Vagina (tissue), 2 donors: ENCODE results near the gene MTHFD1L. TPM values are rescaled to one million over a fixed set of nuclear protein-coding genes. Genes with fewer than 3 reads are reported as not detected.

Source experiments
- DNase-seq, 2 donors: peaks; one replicate each; pipeline ENCODE4 v3.0.0-alpha.2; 2017; ENCODE audit errors: extremely low spot score in 2 of 2
- H3K27ac ChIP-seq: fragments of 200-600 bp; sonication (generic); one replicate; pipeline ENCODE4 v1.5.1; 2019
- H3K27me3 ChIP-seq: fragments of 200-600 bp; sonication (generic); one replicate; pipeline ENCODE4 v1.5.1; 2019
- H3K36me3 ChIP-seq, 2 donors: fragments of 200-600 bp; sonication (generic); one replicate each; pipeline ENCODE4 v1.5.1; 2017 to 2019
- H3K4me1 ChIP-seq: fragments of 200-600 bp; sonication (generic); one replicate; pipeline ENCODE4 v1.5.1; 2019
- H3K4me3 ChIP-seq, 2 donors: fragments of 200-600 bp; sonication (generic); 1 replicate in 1 of 2; 2 replicates in 1 of 2; pipeline ENCODE4 v1.5.1; 2016 to 2019
- H3K9me3 ChIP-seq: fragments of 200-600 bp; sonication (generic); one replicate; pipeline ENCODE4 v1.5.1; 2019
- CTCF ChIP-seq, 3 experiments: fragments of 450-650 bp in 2 of 3; fragments of 200-600 bp in 1 of 3; sonication (generic) in 1 of 3; IDR thresholded peaks; one replicate each; pipeline ENCODE4 v1.5.1; 2017 to 2019; ENCODE audit warnings: antibody characterized with exemption in 3 of 3, mild to moderate bottlenecking in 2 of 3, moderate library complexity in 2 of 3
- POLR2A ChIP-seq, 2 donors: fragments of 450-650 bp; IDR thresholded peaks; one replicate each; pipeline ENCODE4 v1.6.1; 2017; ENCODE audit warnings: antibody characterized with exemption in 2 of 2, mild to moderate bottlenecking in 2 of 2, moderate library complexity in 2 of 2
- POLR2AphosphoS5 ChIP-seq, 2 donors: sonication (generic); formaldehyde crosslinking; IDR thresholded peaks; one replicate each; pipeline ENCODE4 v1.9.0; 2017; ENCODE audit warnings: antibody characterized with exemption in 2 of 2, mild to moderate bottlenecking in 2 of 2, low read depth in 1 of 2; ENCODE audit not compliant: insufficient read depth in 1 of 2
- intact Hi-C: fragments of 100-400 bp; cut with DNase I; formaldehyde crosslinking; loops from one replicate; pipeline ENCODE4 v1.15.1; 2023
- total RNA-seq: library from RNA; depleted of rRNA; stranded (reverse); fragments of >200 nt; gene quantifications from one replicate; pipeline ENCODE4 v1.2.3, GENCODE V29; 2016

Gene MTHFD1L
- total RNA-seq, 1 donor from 2014 or later, result 2.7 TPM

DNA sequence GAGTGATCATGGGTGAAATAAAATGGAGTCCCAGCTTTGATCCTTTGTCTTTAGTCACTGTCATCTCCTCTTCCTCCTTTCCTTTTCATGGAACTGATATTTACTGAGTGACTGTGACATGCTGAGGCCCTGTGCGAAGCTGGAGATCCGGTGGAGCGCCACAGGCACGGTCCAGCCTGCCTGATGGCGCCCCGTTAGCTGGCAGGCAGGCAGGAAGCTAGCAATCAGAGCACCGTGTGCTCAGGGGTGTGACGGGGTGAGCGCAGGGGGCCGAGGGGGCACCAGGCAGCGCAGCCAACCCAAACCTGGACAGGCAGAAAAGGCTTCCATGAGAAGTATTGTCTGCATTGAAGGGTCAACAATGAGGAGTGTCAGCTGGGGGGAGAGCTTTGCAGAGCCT lies 274.0 kb downstream of the MTHFD1L start:
- TF ChIP-seq POLR2A (IDR thresholded peaks at IDR 0.05) (no peak), CTCF (IDR thresholded peaks at IDR 0.05) (no peak), POLR2AphosphoS5 (IDR thresholded peaks at IDR 0.05; ENCODE audit: insufficient read depth in 1 of 2, low read depth in 1 of 2) (no peak)

DNA sequence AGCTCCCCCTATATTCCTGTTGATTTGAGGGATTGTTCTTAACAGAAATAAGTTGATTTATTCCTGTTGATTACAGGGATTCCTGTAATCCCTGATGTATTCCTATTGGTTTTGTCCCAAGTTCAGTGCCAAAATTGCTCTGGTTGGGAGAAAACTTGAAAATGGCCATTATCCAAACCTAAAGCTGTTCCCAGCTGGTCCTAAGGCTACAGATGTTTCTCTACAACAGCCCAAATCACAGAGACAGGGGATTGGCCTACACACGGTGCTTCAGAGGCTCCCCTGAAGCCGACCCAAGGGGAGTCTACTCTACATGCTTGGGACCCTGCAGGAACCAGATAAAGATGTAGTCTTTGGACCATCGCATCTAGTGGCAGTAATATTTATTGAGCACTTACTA lies 275.3 kb downstream of the MTHFD1L start:
- no peak overlapping the region for H3K4me3 ChIP-seq
- H3K9me3 ChIP-seq, result no peaks in the 10 kb centered on the region
- H3K36me3 ChIP-seq, result no peaks in the 10 kb centered on the region
- intact Hi-C loops, result no loop called here
- no peak for DNase-seq
- TF ChIP-seq POLR2A (IDR thresholded peaks at IDR 0.05), result no peak
- H3K4me1 ChIP-seq, result no peaks in the 10 kb centered on the region
- H3K27ac ChIP-seq, result no peak overlapping the region
- H3K27me3 ChIP-seq, result no peaks in the 10 kb centered on the region

More for the DNA sequence above, 274.0 kb downstream of the MTHFD1L start:
- Histone ChIP-seq H3K36me3 (no peaks in the 10 kb centered on the region), H3K27ac (no peak overlapping the region), H3K4me3 (no peak overlapping the region), H3K9me3 (no peaks in the 10 kb centered on the region), H3K4me1 (no peaks in the 10 kb centered on the region), H3K27me3 (no peaks in the 10 kb centered on the region)
- intact Hi-C loops, result no loop called here
- DNase-seq, result no peak

DNA sequence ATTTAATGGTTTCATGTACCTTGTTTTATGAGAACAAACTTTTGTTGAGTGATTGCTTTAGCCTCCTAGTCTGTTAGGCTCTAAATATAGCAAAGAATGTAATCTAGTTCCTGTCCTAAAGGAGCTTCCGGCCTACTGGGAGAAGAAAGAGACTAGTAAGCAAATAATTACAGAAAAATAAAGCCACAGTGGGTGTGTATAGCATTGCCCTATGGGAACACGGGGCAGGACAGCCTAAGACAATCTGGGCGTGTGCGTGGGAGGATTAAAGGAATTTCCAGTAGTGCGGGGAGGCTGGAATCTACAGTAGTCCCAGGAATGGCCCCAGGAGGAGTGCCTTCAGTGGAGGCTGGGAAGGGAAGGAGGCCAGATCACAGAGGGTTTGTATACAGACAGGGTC lies 276.2 kb downstream of the MTHFD1L start:
- TF ChIP-seq POLR2AphosphoS5 (IDR thresholded peaks at IDR 0.05; ENCODE audit: insufficient read depth in 1 of 2, low read depth in 1 of 2) (no peak), POLR2A (IDR thresholded peaks at IDR 0.05) (no peak), CTCF (IDR thresholded peaks at IDR 0.05) (no peak)
- H3K9me3 ChIP-seq, result no peaks in the 10 kb centered on the region
- H3K27ac ChIP-seq, result no peak overlapping the region
- H3K4me1 ChIP-seq, result no peaks in the 10 kb centered on the region
- no peak overlapping the region for H3K4me3 ChIP-seq
- no peak for DNase-seq
- H3K27me3 ChIP-seq, result no peaks in the 10 kb centered on the region
- H3K36me3 ChIP-seq, result no peaks in the 10 kb centered on the region
- intact Hi-C loops, result no loop called here

DNA sequence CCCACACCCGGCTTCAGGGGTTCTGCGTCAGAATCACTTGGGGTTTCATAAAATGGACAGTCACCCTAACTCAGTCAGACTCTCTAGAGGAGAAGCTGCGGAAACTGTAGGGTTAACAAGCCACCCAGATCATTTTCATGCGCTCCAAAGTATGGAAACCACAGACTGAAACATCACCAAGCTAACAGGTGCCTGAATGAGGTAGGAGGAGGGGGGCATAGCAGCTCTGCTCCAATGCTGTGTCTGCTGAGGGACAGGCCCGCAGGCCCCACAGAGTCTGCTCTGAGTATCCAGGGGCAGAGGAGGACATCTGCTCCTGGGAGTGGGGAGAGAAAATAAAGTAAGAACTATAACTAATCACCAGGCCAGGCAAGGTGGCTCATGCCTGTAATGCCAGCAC lies 277.2 kb downstream of the MTHFD1L start:
- no peaks in the 10 kb centered on the region for H3K36me3 ChIP-seq
- intact Hi-C loops, result no loop called here
- H3K9me3 ChIP-seq, result no peaks in the 10 kb centered on the region
- H3K4me3 ChIP-seq, result no peak overlapping the region
- TF ChIP-seq POLR2A (IDR thresholded peaks at IDR 0.05) (no peak), POLR2AphosphoS5 (IDR thresholded peaks at IDR 0.05; ENCODE audit: insufficient read depth in 1 of 2, low read depth in 1 of 2) (no peak), CTCF (IDR thresholded peaks at IDR 0.05) (no peak)
- no peaks in the 10 kb centered on the region for H3K27me3 ChIP-seq
- H3K4me1 ChIP-seq, result no peaks in the 10 kb centered on the region
- DNase-seq, result no peak
- no peak overlapping the region for H3K27ac ChIP-seq

- H3K4me1 ChIP-seq, result no peaks in the 10 kb centered on the region
- H3K36me3 ChIP-seq, result no peaks in the 10 kb centered on the region
- H3K27me3 ChIP-seq, result no peaks in the 10 kb centered on the region
- no peak overlapping the region for H3K27ac ChIP-seq
- intact Hi-C loops, result no loop called here
- DNase-seq, result no peak
- no peaks in the 10 kb centered on the region for H3K9me3 ChIP-seq
- TF ChIP-seq CTCF (IDR thresholded peaks at IDR 0.05), result no peak
- TF ChIP-seq POLR2AphosphoS5 (IDR thresholded peaks at IDR 0.05; ENCODE audit: insufficient read depth in 1 of 2, low read depth in 1 of 2), result no peak
- TF ChIP-seq POLR2A (IDR thresholded peaks at IDR 0.05), result no peak
- H3K4me3 ChIP-seq, result no peak overlapping the region
Measured at GRCh38 chr6:151143337-151143736, 277.8 kb downstream of the MTHFD1L start.

- Histone ChIP-seq H3K36me3 (no peaks in the 10 kb centered on the region), H3K4me1 (no peaks in the 10 kb centered on the region), H3K27ac (no peak overlapping the region), H3K9me3 (no peaks in the 10 kb centered on the region), H3K27me3 (no peaks in the 10 kb centered on the region), H3K4me3 (no peak overlapping the region)
- intact Hi-C loops, result no loop called here
- DNase-seq, result no peak
- TF ChIP-seq CTCF (IDR thresholded peaks at IDR 0.05) (no peak), POLR2AphosphoS5 (IDR thresholded peaks at IDR 0.05; ENCODE audit: insufficient read depth in 1 of 2, low read depth in 1 of 2) (no peak), POLR2A (IDR thresholded peaks at IDR 0.05) (no peak)
Measured at GRCh38 chr6:151143806-151144205, 278.3 kb downstream of the MTHFD1L start.
